Measurements from ENCODE around the gene SLC37A1.

GRCh38 chr21:42535602-42536171 is 22.0 kb downstream of the SLC37A1 start:
- TF ChIP-seq CTCF (IDR thresholded peaks at IDR 0.05) (no peak), POLR2A (IDR thresholded peaks at IDR 0.05) (no peak)

All from uterus (tissue), 2 donors.